Keratinocyte (primary cell): ENCODE data around the gene PRCP. TPM values are rescaled to one million over a fixed set of nuclear protein-coding genes. Genes with fewer than 3 reads are reported as not detected.

Experiments used
- DNase-seq: peaks from one replicate; pipeline ENCODE4 v3.0.0-alpha.2; 2011; ENCODE audit warnings: low read depth, missing footprints, low spot score
- FAIRE-seq: peaks from 2 replicates; lab custom pipeline; 2011; peaks lifted over from hg19 to GRCh38; lab: Jason Lieb, UNC
- H2AFZ ChIP-seq: 2 replicates; pipeline ENCODE4 v1.6.0; 2012; ENCODE audit warnings: low read length, control low read depth, inconsistent platforms; ENCODE audit not compliant: control insufficient read depth
- H3K27ac ChIP-seq: 2 replicates; pipeline ENCODE4 v1.5.1; 2011; ENCODE audit warnings: low read length; ENCODE audit not compliant: control insufficient read depth, insufficient read depth
- H3K27me3 ChIP-seq: 3 replicates; pipeline ENCODE4 v1.6.0; 2011; ENCODE audit warnings: low read length; ENCODE audit not compliant: control insufficient read depth, insufficient read depth; ENCODE audit errors: extremely low read depth
- H3K36me3 ChIP-seq, 2 experiments: 2 replicates in 1 of 2; 3 replicates in 1 of 2; pipeline ENCODE4 v1.5.1; 2011; ENCODE audit warnings: low read length in 2 of 2, mild to moderate bottlenecking in 1 of 2; ENCODE audit not compliant: control insufficient read depth in 2 of 2, insufficient read depth in 2 of 2; ENCODE audit errors: extremely low read depth in 1 of 2
- H3K4me1 ChIP-seq: 3 replicates; pipeline ENCODE4 v1.5.1; 2011; ENCODE audit warnings: low read length; ENCODE audit not compliant: control insufficient read depth, insufficient read depth; ENCODE audit errors: extremely low read depth
- H3K4me2 ChIP-seq: 3 replicates; pipeline ENCODE4 v1.6.0; 2011; ENCODE audit warnings: low read depth, low read length; ENCODE audit not compliant: control insufficient read depth, insufficient read depth; ENCODE audit errors: extremely low read depth
- H3K4me3 ChIP-seq, 3 experiments: fragments of 200-600 bp in 1 of 3; sonication (generic) in 1 of 3; 2 replicates in 2 of 3; 3 replicates in 1 of 3; pipeline ENCODE4 v1.5.1; 2011 to 2016; ENCODE audit warnings: low read length in 3 of 3, mild to moderate bottlenecking in 3 of 3, control low read depth in 2 of 3, inconsistent platforms in 1 of 3, low read depth in 1 of 3, mixed read lengths in 1 of 3, mixed run types in 1 of 3, moderate library complexity in 1 of 3; ENCODE audit not compliant: control insufficient read depth in 2 of 3, insufficient read depth in 2 of 3; ENCODE audit errors: extremely low read depth in 1 of 3
- H3K79me2 ChIP-seq: 2 replicates; pipeline ENCODE4 v1.6.0; 2012; ENCODE audit warnings: low read length; ENCODE audit not compliant: control insufficient read depth, insufficient read depth
- H3K9ac ChIP-seq: 3 replicates; pipeline ENCODE4 v1.6.0; 2011; ENCODE audit warnings: low read length; ENCODE audit not compliant: control insufficient read depth, insufficient read depth; ENCODE audit errors: extremely low read depth
- H3K9me1 ChIP-seq: 3 replicates; pipeline ENCODE4 v1.6.0; 2011; ENCODE audit warnings: low read length; ENCODE audit not compliant: control insufficient read depth, insufficient read depth; ENCODE audit errors: extremely low read depth
- H3K9me3 ChIP-seq: 2 replicates; pipeline ENCODE4 v1.5.1; 2012; ENCODE audit warnings: low read depth, low read length; ENCODE audit not compliant: control insufficient read depth
- H4K20me1 ChIP-seq: 3 replicates; pipeline ENCODE4 v1.6.0; 2011; ENCODE audit warnings: low read length; ENCODE audit not compliant: control insufficient read depth, insufficient read depth; ENCODE audit errors: extremely low read depth
- EZH2 ChIP-seq: IDR thresholded peaks from one replicate; pipeline ENCODE4 v1.6.1; 2012; ENCODE audit warnings: inconsistent platforms, mild to moderate bottlenecking, low read length, moderate library complexity
- dilution Hi-C: fragments of 300-500 bp; cut with MboI; formaldehyde crosslinking; loops from one replicate; pipeline ENCODE4 v1.7.0; 2020; ENCODE audit warnings: low sequenced_read_pairs; ENCODE audit not compliant: extremely low pct_ligation_motif_present
- polyA plus RNA-seq, 5 experiments: library from polyadenylated mRNA; depleted of rRNA in 3 of 5; stranded (reverse) in 3 of 5; stranded (forward) in 1 of 5; unstranded in 1 of 5; fragments of >200 nt; gene quantifications; 1 replicate in 1 of 5; 2 replicates in 3 of 5; 3 replicates in 1 of 5; pipeline versions ENCODE4 v1.2.1 to v1.2.3, GENCODE V29; 2011 to 2012; ENCODE audit warnings: missing spikeins in 2 of 5, low read depth in 1 of 5, low replicate concordance in 1 of 5
- TF ChIP-seq, protein P1 (sequence below), 3 experiments: IDR thresholded peaks in 1 of 3; conservative IDR thresholded peaks in 1 of 3; optimal IDR thresholded peaks in 1 of 3; 2 replicates in 2 of 3; 3 replicates in 1 of 3; pipeline versions ENCODE3 to v1.5.1; 2011; ENCODE audit warnings: low read length in 3 of 3, mild to moderate bottlenecking in 3 of 3, moderate library complexity in 2 of 3, control low read depth in 1 of 3, inconsistent platforms in 1 of 3; ENCODE audit not compliant: insufficient read depth in 2 of 3; ENCODE audit errors: extremely low read depth in 1 of 3

PRCP gene
- polyA plus RNA-seq, 1 donor (not counting 4 experiments of a cell fraction or from before 2014, with no cell fraction given): 43.5 TPM

DNA sequence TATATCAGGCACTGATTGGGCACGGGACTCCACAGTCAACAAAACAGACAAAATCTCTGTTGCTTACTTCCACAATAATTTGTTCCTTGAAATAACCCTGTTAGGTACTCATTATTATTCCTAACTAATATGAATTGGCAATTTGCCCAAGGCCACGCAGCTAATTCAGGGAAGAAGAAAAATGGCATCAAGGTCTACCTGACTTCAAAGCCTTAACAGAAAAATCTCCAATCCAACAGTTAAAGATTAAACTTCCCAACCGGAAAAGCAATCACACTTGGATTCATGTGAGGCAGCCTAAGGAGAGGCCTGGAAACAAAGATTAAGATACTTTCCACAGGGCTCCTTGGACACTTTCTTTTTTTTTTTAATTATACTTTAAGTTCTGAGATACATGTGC lies 68.9 kb downstream of the PRCP start:
- no peak overlapping the region for H3K4me3 ChIP-seq
- no peaks in the 10 kb centered on the region for H3K36me3 ChIP-seq
- no peaks in the 10 kb centered on the region for H3K27me3 ChIP-seq
- FAIRE-seq (no peak), DNase-seq (no peak)
- no peaks in the 10 kb centered on the region for H3K9me3 ChIP-seq
- TF ChIP-seq, protein P1, sequence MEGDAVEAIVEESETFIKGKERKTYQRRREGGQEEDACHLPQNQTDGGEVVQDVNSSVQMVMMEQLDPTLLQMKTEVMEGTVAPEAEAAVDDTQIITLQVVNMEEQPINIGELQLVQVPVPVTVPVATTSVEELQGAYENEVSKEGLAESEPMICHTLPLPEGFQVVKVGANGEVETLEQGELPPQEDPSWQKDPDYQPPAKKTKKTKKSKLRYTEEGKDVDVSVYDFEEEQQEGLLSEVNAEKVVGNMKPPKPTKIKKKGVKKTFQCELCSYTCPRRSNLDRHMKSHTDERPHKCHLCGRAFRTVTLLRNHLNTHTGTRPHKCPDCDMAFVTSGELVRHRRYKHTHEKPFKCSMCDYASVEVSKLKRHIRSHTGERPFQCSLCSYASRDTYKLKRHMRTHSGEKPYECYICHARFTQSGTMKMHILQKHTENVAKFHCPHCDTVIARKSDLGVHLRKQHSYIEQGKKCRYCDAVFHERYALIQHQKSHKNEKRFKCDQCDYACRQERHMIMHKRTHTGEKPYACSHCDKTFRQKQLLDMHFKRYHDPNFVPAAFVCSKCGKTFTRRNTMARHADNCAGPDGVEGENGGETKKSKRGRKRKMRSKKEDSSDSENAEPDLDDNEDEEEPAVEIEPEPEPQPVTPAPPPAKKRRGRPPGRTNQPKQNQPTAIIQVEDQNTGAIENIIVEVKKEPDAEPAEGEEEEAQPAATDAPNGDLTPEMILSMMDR (optimal IDR thresholded peaks at IDR 0.05 in 1 of 3, IDR thresholded peaks at IDR 0.05 in 1 of 3, conservative IDR thresholded peaks at IDR 0.05 in 1 of 3; ENCODE audit: extremely low read depth in 1 of 3, insufficient read depth in 2 of 3, low read length in 3 of 3): no peak
- TF ChIP-seq EZH2: no peak
- H3K4me1 ChIP-seq: peaks cover 5% of the 10 kb centered on the region
- no peak overlapping the region for H2AFZ ChIP-seq
- H3K9me1 ChIP-seq: no peaks in the 10 kb centered on the region
- H4K20me1 ChIP-seq: no peaks in the 10 kb centered on the region
- no peak overlapping the region for H3K4me2 ChIP-seq
- H3K79me2 ChIP-seq: no peaks in the 10 kb centered on the region
- H3K27ac ChIP-seq: no peak overlapping the region
- H3K9ac ChIP-seq: no peak overlapping the region
- dilution Hi-C loops: no loop called here

DNA sequence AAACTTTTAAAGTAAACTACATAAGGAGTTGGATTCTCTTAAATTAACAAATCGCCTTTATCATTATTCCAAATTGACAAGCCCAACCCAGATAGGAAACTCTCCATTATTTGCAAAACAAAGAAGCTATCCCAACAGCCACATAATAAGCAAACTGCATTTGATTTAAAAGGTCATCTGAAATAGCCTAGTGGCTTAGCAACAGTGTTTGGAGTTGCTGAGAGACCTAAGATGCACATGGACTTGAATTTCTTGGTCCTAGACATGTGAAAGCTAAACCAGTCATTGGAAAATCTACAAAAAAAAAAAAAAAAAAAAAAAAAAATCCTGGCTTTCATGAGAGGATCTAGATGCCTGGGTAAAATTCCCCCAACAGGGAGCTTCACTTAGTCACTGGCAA lies 69.5 kb downstream of the PRCP start:
- Histone ChIP-seq H3K27ac (no peak overlapping the region), H3K36me3 (no peaks in the 10 kb centered on the region), H3K27me3 (no peaks in the 10 kb centered on the region), H3K4me1 (peaks cover 5% of the 10 kb centered on the region), H3K79me2 (no peaks in the 10 kb centered on the region), H3K4me3 (no peak overlapping the region), H3K9ac (no peak overlapping the region), H3K9me3 (no peaks in the 10 kb centered on the region), H2AFZ (no peak overlapping the region), H3K4me2 (no peak overlapping the region), H4K20me1 (no peaks in the 10 kb centered on the region), H3K9me1 (no peaks in the 10 kb centered on the region)
- FAIRE-seq: no peak
- dilution Hi-C loops: no loop called here
- TF ChIP-seq EZH2: no peak
- TF ChIP-seq, protein P1 (optimal IDR thresholded peaks at IDR 0.05 in 1 of 3, IDR thresholded peaks at IDR 0.05 in 1 of 3, conservative IDR thresholded peaks at IDR 0.05 in 1 of 3; ENCODE audit: extremely low read depth in 1 of 3, insufficient read depth in 2 of 3, low read length in 3 of 3): no peak
- DNase-seq: no peak
